MV-4-11 (cell line): Measurements from ENCODE around the gene PEMT.
"Not testable (repeated sequence)": the region's sequence is repeated elsewhere in the genome, so short reads cannot be mapped to it uniquely, and the experiment has no call there.

Source experiments
- DNase-seq: peaks from one replicate; lab custom pipeline; 2025; lab: John Stamatoyannopoulos, UW

PEMT gene

GRCh38 chr17:17487998-17488397 is 103.5 kb downstream of the PEMT start:
- DNase-seq, result no peak

- DNase-seq, result not testable (repeated sequence)
Observed at GRCh38 chr17:17486416-17486815, 105.1 kb downstream of the PEMT start.

GRCh38 chr17:17485420-17485819 is 106.1 kb downstream of the PEMT start:
- DNase-seq, result no peak

GRCh38 chr17:17484451-17484899 is 107.0 kb downstream of the PEMT start:
- no peak for DNase-seq

GRCh38 chr17:17481860-17482259 is 109.6 kb downstream of the PEMT start:
- DNase-seq, result no peak

GRCh38 chr17:17480593-17481148 is 110.8 kb downstream of the PEMT start:
- no peak for DNase-seq

- DNase-seq, result no peak
Observed at GRCh38 chr17:17479209-17479608, 112.3 kb downstream of the PEMT start.

GRCh38 chr17:17476865-17477467 is 114.5 kb downstream of the PEMT start, which contains the start of gene MED9:
TSS of gene MED9 (plus strand) at chr17:17477000. CDS start at chr17:17477042, 42 bp downstream.
- peak; percentile 76 for DNase-seq

- DNase-seq, result no peak
Observed at GRCh38 chr17:17474341-17474740, 117.2 kb downstream of the PEMT start.

- no peak for DNase-seq
Observed at GRCh38 chr17:17472333-17472920, 119.1 kb downstream of the PEMT start.

GRCh38 chr17:17469996-17470395 is 121.5 kb downstream of the PEMT start:
- DNase-seq, result no peak

GRCh38 chr17:17469358-17469757 is 122.2 kb downstream of the PEMT start:
- no peak for DNase-seq

GRCh38 chr17:17468217-17469010 is 123.1 kb downstream of the PEMT start:
- no peak for DNase-seq

- no peak for DNase-seq
Observed at GRCh38 chr17:17467720-17468119, 123.8 kb downstream of the PEMT start.

- DNase-seq, result no peak
Observed at GRCh38 chr17:17467016-17467415, 124.5 kb downstream of the PEMT start.

GRCh38 chr17:17466511-17466910 is 125.0 kb downstream of the PEMT start:
- DNase-seq, result no peak

- DNase-seq, result not testable (repeated sequence)
Observed at GRCh38 chr17:17465878-17466277, 125.6 kb downstream of the PEMT start.

- no peak for DNase-seq
Observed at GRCh38 chr17:17463821-17464220, 127.7 kb downstream of the PEMT start.

- DNase-seq, result no peak
Observed at GRCh38 chr17:17462048-17462824, 129.3 kb downstream of the PEMT start.

GRCh38 chr17:17460038-17460437 is 131.5 kb downstream of the PEMT start:
- no peak for DNase-seq

- no peak for DNase-seq
Observed at GRCh38 chr17:17457680-17458079, 133.8 kb downstream of the PEMT start.

GRCh38 chr17:17456251-17456650 is 135.3 kb downstream of the PEMT start:
- no peak for DNase-seq
